GM18951 (cell line): ENCODE measurements around the gene CSN3.

Experiments
- POLR2A ChIP-seq: IDR thresholded peaks from 4 replicates; pipeline ENCODE4 v1.6.1; 2011; ENCODE audit warnings: mild to moderate bottlenecking; ENCODE audit not compliant: insufficient read length, insufficient read depth; ENCODE audit errors: extremely low read depth
- in situ Hi-C: fragments of 300-500 bp; cut with MboI; formaldehyde crosslinking; loops from one replicate; pipeline ENCODE4 v1.12.0; 2022; ENCODE audit warnings: low sequenced_read_pairs, mixed read lengths, inconsistent platforms; ENCODE audit not compliant: unreplicated experiment

CSN3 gene

GRCh38 chr4:70243091-70243490 lies 694 bp downstream of the CSN3 start:
- TF ChIP-seq POLR2A, result no peak
- in situ Hi-C loops, result no loop called here

GRCh38 chr4:70251250-70251944 lies 9.0 kb downstream of the CSN3 start:
- no peak for TF ChIP-seq POLR2A

DNA sequence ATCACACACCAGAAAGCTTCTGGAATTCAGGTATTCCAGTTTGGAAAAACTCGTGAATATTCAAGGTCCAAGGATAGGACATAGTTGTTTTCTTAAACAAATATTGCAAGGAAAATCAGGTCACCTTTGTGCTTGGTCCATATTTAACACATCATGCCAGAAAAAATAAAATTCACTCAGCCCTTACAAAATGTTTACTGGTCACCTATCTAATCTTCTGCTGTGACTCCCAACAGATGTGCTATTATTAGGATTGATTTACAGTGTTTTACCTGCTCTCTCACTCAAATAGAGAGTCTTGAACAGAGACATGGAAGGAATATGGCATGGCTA lies 9.5 kb downstream of the CSN3 start:
- TF ChIP-seq POLR2A, result no peak
- in situ Hi-C loops, result no loop called here

More at GRCh38 chr4:70251250-70251944, 9.0 kb downstream of the CSN3 start:
- in situ Hi-C loops, result no loop called here

DNA sequence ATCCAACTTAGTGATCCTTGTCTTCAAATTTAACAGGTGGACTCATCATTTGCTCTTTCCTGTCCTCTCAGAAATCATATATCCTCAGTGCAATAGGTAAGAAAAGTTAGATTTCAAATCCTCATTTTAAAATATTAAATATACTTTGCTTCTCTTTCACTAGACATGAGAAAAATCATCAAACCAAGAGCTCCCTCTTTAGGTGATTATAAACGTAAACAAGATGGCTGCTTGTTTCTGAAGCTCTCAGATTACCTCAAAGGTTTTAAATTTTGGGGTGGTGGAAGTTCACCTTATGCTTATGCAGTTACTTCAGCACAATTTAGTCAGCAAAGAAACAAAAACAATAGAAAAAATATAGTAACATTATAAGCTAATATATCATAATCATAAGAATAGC lies 27.3 kb downstream of the CSN3 start:
- in situ Hi-C loops, result no loop called here

GRCh38 chr4:70277121-70277520 lies 34.7 kb downstream of the CSN3 start:
- in situ Hi-C loops, result no loop called here
- no peak for TF ChIP-seq POLR2A

More for the DNA sequence above, 27.3 kb downstream of the CSN3 start:
- TF ChIP-seq POLR2A, result no peak

GRCh38 chr4:70280567-70280966 lies 38.2 kb downstream of the CSN3 start:
- in situ Hi-C loops, result no loop called here
- no peak for TF ChIP-seq POLR2A

DNA sequence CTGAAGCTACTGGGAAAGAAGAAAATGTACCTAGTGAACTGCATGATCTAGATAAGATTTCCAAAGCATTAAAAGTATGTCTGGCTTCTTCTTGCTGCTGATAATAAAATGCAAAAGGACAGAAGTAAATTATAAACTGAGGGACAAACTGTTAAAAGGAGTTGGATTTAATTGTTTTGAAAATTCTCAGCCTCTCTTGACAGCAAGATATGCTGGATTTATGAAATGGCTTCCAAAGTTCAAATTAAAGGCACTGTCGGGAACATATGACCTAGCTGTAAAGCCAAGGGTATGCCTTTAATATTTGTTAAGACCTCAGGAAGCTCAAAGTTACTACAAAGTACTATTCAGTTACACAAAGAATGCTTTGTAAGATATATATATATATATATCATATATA lies 46.3 kb downstream of the CSN3 start:
- TF ChIP-seq POLR2A, result no peak
- in situ Hi-C loops, result no loop called here

- in situ Hi-C loops, result no loop called here
- TF ChIP-seq POLR2A, result no peak
Observed at GRCh38 chr4:70291341-70291740, 48.9 kb downstream of the CSN3 start.

DNA sequence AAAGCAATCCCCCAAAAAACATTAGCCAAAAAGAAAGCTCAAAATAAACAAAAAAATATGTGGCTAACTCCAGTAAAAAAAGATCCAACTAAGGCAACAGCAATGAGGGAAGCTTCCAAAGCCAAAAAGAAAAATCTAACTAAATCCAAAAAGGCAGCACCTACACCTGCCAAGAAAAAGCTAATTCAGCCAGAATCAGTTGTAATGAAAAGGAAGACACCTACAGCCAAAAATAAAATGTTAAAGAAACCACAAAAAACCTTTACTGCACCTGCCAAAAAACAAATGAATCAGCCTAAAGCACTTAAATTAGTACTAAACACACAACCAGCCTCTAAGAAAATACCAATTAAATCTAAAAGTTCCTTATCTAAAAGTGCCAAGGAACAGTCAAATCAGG lies 55.2 kb downstream of the CSN3 start:
- no peak for TF ChIP-seq POLR2A
- in situ Hi-C loops, result no loop called here

DNA sequence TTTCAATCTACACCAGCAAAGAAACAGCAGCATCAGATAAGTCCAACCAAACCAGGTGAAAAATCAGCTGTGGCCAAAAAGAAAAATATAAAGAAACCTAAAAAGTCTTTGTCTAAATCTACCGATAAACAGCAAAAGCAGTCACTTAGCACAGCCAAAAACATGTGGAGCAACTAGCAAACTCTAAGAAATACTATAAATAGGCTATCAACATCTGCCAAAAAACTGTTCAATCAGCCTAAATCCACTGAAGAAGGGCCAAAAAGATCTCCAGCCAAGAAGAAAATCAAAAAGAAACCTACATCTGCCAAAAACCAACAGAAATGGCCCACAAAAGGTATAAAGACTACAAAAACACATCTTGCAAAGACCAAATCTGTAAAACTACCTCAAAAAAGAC lies 55.7 kb downstream of the CSN3 start:
- TF ChIP-seq POLR2A, result no peak
- in situ Hi-C loops, result no loop called here

DNA sequence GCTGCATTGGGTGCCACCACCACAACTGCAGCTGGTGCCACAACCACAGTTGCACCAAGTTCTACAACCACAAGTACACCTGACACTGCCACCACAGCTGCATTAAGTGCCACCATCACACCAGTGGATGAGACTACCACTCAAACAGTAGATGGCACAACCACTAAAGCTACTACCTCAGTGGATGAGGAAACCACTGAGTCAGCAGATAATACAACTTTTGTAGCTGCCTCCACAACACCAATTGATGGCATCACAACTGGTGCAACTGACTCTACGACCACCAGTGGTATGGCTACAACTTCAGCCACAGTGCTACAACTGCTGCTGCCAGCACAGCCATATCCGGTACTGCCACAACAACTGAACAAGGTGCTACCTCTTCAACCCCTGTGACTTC lies 57.2 kb downstream of the CSN3 start:
- in situ Hi-C loops, result no loop called here
- no peak for TF ChIP-seq POLR2A

GRCh38 chr4:70300215-70300614 lies 57.8 kb downstream of the CSN3 start:
- in situ Hi-C loops, result no loop called here
- no peak for TF ChIP-seq POLR2A
